HepG2 (cell line): ENCODE results near the gene GMEB2. TPM values are rescaled to one million over a fixed set of nuclear protein-coding genes. Genes with fewer than 3 reads are reported as not detected.

ENCODE experiments used
- ARNT2 ChIP-seq: sonication (generic); formaldehyde crosslinking; IDR thresholded peaks from 2 replicates; pipeline ENCODE4 v1.8.0; 2022; ENCODE audit warnings: mild to moderate bottlenecking, low read depth, missing genetic modification reagents, moderate library complexity
- BRD4 ChIP-seq: sonication (generic); formaldehyde crosslinking; IDR thresholded peaks from 2 replicates; pipeline ENCODE4 v1.4.0; 2020; ENCODE audit warnings: missing genetic modification reagents
- DR1 ChIP-seq: sonication (generic); formaldehyde crosslinking; IDR thresholded peaks from 2 replicates; pipeline ENCODE4 v1.8.0; 2021; ENCODE audit warnings: mild to moderate bottlenecking, missing genetic modification reagents, inconsistent platforms
- FOXO4 ChIP-seq: sonication (generic); formaldehyde crosslinking; conservative IDR thresholded peaks from 2 replicates; pipeline ENCODE4 v1.8.1; 2023; ENCODE audit warnings: missing genetic modification reagents
- HMG20B ChIP-seq: conservative IDR thresholded peaks from 2 replicates; pipeline ENCODE4 v1.6.1; 2016; ENCODE audit warnings: missing genetic modification reagents, missing compliant biosample characterization
- HMGA1 ChIP-seq: sonication (generic); formaldehyde crosslinking; conservative IDR thresholded peaks from 2 replicates; pipeline ENCODE4 v1.4.0; 2020; ENCODE audit warnings: missing genetic modification reagents
- KAT7 ChIP-seq: IDR thresholded peaks from 2 replicates; pipeline ENCODE4 v1.6.1; 2018; ENCODE audit warnings: borderline replicate concordance, missing compliant biosample characterization
- MED1 ChIP-seq: sonication (generic); formaldehyde crosslinking; IDR thresholded peaks from 2 replicates; pipeline ENCODE4 v1.4.0; 2020; ENCODE audit warnings: missing genetic modification reagents
- SMAD1 ChIP-seq: sonication (generic); formaldehyde crosslinking; IDR thresholded peaks from 2 replicates; pipeline ENCODE4 v1.4.0; 2020; ENCODE audit warnings: missing genetic modification reagents, low read depth, mild to moderate bottlenecking, borderline replicate concordance
- THAP8 ChIP-seq: sonication (generic); formaldehyde crosslinking; IDR thresholded peaks from 2 replicates; pipeline ENCODE4 v1.5.1; 2020; ENCODE audit warnings: missing genetic modification reagents, mild to moderate bottlenecking, borderline replicate concordance
- YEATS2 ChIP-seq: sonication (generic); formaldehyde crosslinking; IDR thresholded peaks from 2 replicates; pipeline ENCODE4 v1.4.0; 2020; ENCODE audit warnings: missing genetic modification reagents, borderline replicate concordance
- ZBTB3 ChIP-seq: sonication (generic); formaldehyde crosslinking; IDR thresholded peaks from 2 replicates; pipeline ENCODE4 v1.4.0; 2020; ENCODE audit warnings: low read depth, mild to moderate bottlenecking, moderate library complexity, missing genetic modification reagents, borderline replicate concordance
- ZFP36L1 ChIP-seq: sonication (generic); formaldehyde crosslinking; IDR thresholded peaks from 2 replicates; pipeline ENCODE4 v1.8.0; 2022; ENCODE audit warnings: mild to moderate bottlenecking, missing genetic modification reagents, moderate library complexity
- ZNF274 ChIP-seq: sonication (generic); formaldehyde crosslinking; IDR thresholded peaks from 2 replicates; pipeline ENCODE4 v1.5.1; 2020; ENCODE audit warnings: mild to moderate bottlenecking, missing genetic modification reagents
- ZNF367 ChIP-seq: sonication (generic); formaldehyde crosslinking; IDR thresholded peaks from 2 replicates; pipeline ENCODE4 v1.4.0; 2020; ENCODE audit warnings: missing genetic modification reagents, borderline replicate concordance
- ZNF510 ChIP-seq: sonication (generic); formaldehyde crosslinking; IDR thresholded peaks from 2 replicates; pipeline ENCODE4 v1.4.0; 2020; ENCODE audit warnings: low read depth, mild to moderate bottlenecking, missing genetic modification reagents
- ZNF652 ChIP-seq: IDR thresholded peaks from 2 replicates; pipeline ENCODE4 v1.6.1; 2016; ENCODE audit warnings: low read depth, borderline replicate concordance
- ZNF883 ChIP-seq: sonication (generic); formaldehyde crosslinking; IDR thresholded peaks from 2 replicates; pipeline ENCODE4 v1.5.1; 2020; ENCODE audit warnings: mild to moderate bottlenecking, missing genetic modification reagents; ENCODE audit errors: not compliant biosample characterization
- ZSCAN20 ChIP-seq: sonication (generic); formaldehyde crosslinking; IDR thresholded peaks from 2 replicates; pipeline ENCODE4 v1.4.0; 2020; ENCODE audit warnings: missing genetic modification reagents, mild to moderate bottlenecking, borderline replicate concordance
- polyA plus RNA-seq, 8 experiments: library from polyadenylated mRNA; depleted of rRNA in 3 of 8; stranded (reverse) in 7 of 8; unstranded in 1 of 8; fragments of >200 nt; fragmentation: Illumina TruSeq in 4 of 8; extraction: Trizol in 4 of 8; gene quantifications; 2 replicates each; pipeline versions ENCODE4 v1.2.1 to v1.2.3, GENCODE V29; 2011 to 2016; ENCODE audit warnings: low read depth in 4 of 8, missing spikeins in 1 of 8, mixed read lengths in 1 of 8; ENCODE audit not compliant: insufficient read depth in 1 of 8
- total RNA-seq, 5 experiments: library from RNA; depleted of rRNA; stranded (reverse); fragments of >200 nt; fragmentation: Illumina TruSeq; extraction: Trizol; gene quantifications; 2 replicates each; pipeline ENCODE4 v1.2.3, GENCODE V29; 2016; ENCODE audit warnings: low read depth in 1 of 5
- TF ChIP-seq, protein P1 (sequence below): sonication (generic); formaldehyde crosslinking; IDR thresholded peaks from 2 replicates; pipeline ENCODE4 v1.5.1; 2020; ENCODE audit warnings: mild to moderate bottlenecking, missing genetic modification reagents, moderate library complexity
- TF ChIP-seq, protein P2 (sequence below): IDR thresholded peaks from 2 replicates; pipeline ENCODE4 v1.6.1; 2016; ENCODE audit warnings: mild to moderate bottlenecking

The GMEB2 gene
- total and polyA plus RNA-seq, 2 of the 13 experiments (the other 11 are each of a cell fraction or from before 2014, with no cell fraction given), result 10.6 to 12.4 TPM

- TF ChIP-seq ZNF510 (CRISPR knock-in tag) (0 out of 2 replicates have a peak, but pooled peaks have one; percentile 91), ARNT2 (CRISPR knock-in tag) (peak; percentile 58; the same call in 1 of the 2 replicates), HMGA1 (no peak), SMAD1 (CRISPR knock-in tag) (no peak), ZNF367 (CRISPR knock-in tag) (peak; percentile 34; the same call in 1 of the 2 replicates), ZNF274 (peak; percentile 96), ZNF652 (CRISPR knock-in tag) (peak; percentile 54; the same call in 1 of the 2 replicates), ZSCAN20 (CRISPR knock-in tag) (peak; percentile 95), ZNF883 (CRISPR knock-in tag) (peak; percentile 91), HMG20B (CRISPR knock-in tag) (peak; percentile 91), BRD4 (CRISPR knock-in tag) (peak; percentile 68; the same call in 1 of the 2 replicates), KAT7 (CRISPR knock-in tag) (peak; percentile 96), ZFP36L1 (CRISPR knock-in tag) (peak; percentile 81; the same call in 1 of the 2 replicates), YEATS2 (peak; percentile 98), THAP8 (CRISPR knock-in tag) (no peak), FOXO4 (no peak), MED1 (peak; percentile 87), ZBTB3 (CRISPR knock-in tag) (0 out of 2 replicates have a peak, but pooled peaks have one; percentile 48), DR1 (no peak; the same call in 1 of the 2 replicates)
- TF ChIP-seq, protein P1, sequence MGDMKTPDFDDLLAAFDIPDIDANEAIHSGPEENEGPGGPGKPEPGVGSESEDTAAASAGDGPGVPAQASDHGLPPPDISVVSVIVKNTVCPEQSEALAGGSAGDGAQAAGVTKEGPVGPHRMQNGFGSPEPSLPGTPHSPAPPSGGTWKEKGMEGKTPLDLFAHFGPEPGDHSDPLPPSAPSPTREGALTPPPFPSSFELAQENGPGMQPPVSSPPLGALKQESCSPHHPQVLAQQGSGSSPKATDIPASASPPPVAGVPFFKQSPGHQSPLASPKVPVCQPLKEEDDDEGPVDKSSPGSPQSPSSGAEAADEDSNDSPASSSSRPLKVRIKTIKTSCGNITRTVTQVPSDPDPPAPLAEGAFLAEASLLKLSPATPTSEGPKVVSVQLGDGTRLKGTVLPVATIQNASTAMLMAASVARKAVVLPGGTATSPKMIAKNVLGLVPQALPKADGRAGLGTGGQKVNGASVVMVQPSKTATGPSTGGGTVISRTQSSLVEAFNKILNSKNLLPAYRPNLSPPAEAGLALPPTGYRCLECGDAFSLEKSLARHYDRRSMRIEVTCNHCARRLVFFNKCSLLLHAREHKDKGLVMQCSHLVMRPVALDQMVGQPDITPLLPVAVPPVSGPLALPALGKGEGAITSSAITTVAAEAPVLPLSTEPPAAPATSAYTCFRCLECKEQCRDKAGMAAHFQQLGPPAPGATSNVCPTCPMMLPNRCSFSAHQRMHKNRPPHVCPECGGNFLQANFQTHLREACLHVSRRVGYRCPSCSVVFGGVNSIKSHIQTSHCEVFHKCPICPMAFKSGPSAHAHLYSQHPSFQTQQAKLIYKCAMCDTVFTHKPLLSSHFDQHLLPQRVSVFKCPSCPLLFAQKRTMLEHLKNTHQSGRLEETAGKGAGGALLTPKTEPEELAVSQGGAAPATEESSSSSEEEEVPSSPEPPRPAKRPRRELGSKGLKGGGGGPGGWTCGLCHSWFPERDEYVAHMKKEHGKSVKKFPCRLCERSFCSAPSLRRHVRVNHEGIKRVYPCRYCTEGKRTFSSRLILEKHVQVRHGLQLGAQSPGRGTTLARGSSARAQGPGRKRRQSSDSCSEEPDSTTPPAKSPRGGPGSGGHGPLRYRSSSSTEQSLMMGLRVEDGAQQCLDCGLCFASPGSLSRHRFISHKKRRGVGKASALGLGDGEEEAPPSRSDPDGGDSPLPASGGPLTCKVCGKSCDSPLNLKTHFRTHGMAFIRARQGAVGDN (CRISPR knock-in tag), result peak; percentile 88
- TF ChIP-seq, protein P2, sequence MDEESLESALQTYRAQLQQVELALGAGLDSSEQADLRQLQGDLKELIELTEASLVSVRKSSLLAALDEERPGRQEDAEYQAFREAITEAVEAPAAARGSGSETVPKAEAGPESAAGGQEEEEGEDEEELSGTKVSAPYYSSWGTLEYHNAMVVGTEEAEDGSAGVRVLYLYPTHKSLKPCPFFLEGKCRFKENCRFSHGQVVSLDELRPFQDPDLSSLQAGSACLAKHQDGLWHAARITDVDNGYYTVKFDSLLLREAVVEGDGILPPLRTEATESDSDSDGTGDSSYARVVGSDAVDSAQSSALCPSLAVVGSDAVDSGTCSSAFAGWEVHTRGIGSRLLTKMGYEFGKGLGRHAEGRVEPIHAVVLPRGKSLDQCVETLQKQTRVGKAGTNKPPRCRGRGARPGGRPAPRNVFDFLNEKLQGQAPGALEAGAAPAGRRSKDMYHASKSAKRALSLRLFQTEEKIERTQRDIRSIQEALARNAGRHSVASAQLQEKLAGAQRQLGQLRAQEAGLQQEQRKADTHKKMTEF (CRISPR knock-in tag), result peak; percentile 96
These were observed 1.5 kb upstream of the GMEB2 start (continued) for GRCh38 chr20:63628246-63628975.
